Tibial nerve (tissue), 4 donors: ENCODE data around the gene ACRV1. TPM values are rescaled to one million over a fixed set of nuclear protein-coding genes. Genes with fewer than 3 reads are reported as not detected.

Experiments
- DNase-seq, 2 donors: peaks; one replicate each; pipeline ENCODE4 v3.0.0-alpha.2; 2019; ENCODE audit warnings: low spot score in 2 of 2
- H3K27ac ChIP-seq, 4 donors: fragments of 200-600 bp; sonication (generic) in 3 of 4; one replicate each; pipeline ENCODE4 v1.5.1; 2017 to 2019; ENCODE audit warnings: mild to moderate bottlenecking in 1 of 4
- H3K27me3 ChIP-seq, 2 donors: fragments of 200-600 bp; sonication (generic) in 1 of 2; one replicate each; pipeline versions ENCODE4 v1.5.1 to v1.6.0; 2017 to 2019
- H3K36me3 ChIP-seq, 3 donors: fragments of 200-600 bp; sonication (generic); one replicate each; pipeline ENCODE4 v1.5.1; 2018 to 2019
- H3K4me1 ChIP-seq, 4 donors: fragments of 200-600 bp; sonication (generic) in 3 of 4; one replicate each; pipeline ENCODE4 v1.5.1; 2017 to 2019
- H3K4me3 ChIP-seq, 4 donors: fragments of 200-600 bp; sonication (generic) in 3 of 4; one replicate each; pipeline ENCODE4 v1.5.1; 2017 to 2019; ENCODE audit warnings: mild to moderate bottlenecking in 1 of 4, moderate library complexity in 1 of 4
- H3K9me3 ChIP-seq, 4 donors: fragments of 200-600 bp; sonication (generic) in 3 of 4; one replicate each; pipeline ENCODE4 v1.5.1; 2017 to 2019
- EP300 ChIP-seq, 2 donors: sonication (generic); formaldehyde crosslinking; IDR thresholded peaks; one replicate each; pipeline ENCODE4 v1.6.1; 2017; ENCODE audit warnings: antibody characterized with exemption in 2 of 2, mild to moderate bottlenecking in 1 of 2
- POLR2A ChIP-seq, 2 donors: fragments of 450-650 bp; IDR thresholded peaks; one replicate each; pipeline ENCODE4 v1.6.1; 2017; ENCODE audit warnings: antibody characterized with exemption in 2 of 2, mild to moderate bottlenecking in 2 of 2, moderate library complexity in 2 of 2
- WGBS, 2 donors: methylation state at CpG; one replicate each; pipeline ENCODE4 v1.1.5; 2018; 5-methylcytosine and 5-hydroxymethylcytosine counted together
- total RNA-seq, 4 donors: library from RNA; depleted of rRNA; stranded (reverse); fragments of >200 nt; gene quantifications; one replicate each; pipeline ENCODE4 v1.1.0, GENCODE V29; 2016
- TF ChIP-seq, protein P1 (sequence below), 5 experiments: fragments of 200-600 bp in 3 of 5; fragments of 450-650 bp in 2 of 5; sonication (generic) in 3 of 5; IDR thresholded peaks; one replicate each; pipeline ENCODE4 v1.5.1; 2016 to 2019; ENCODE audit warnings: antibody characterized with exemption in 5 of 5, mild to moderate bottlenecking in 3 of 5, moderate library complexity in 2 of 5

The ACRV1 gene
- total RNA-seq, 4 donors from 2014 or later = not detected

DNA sequence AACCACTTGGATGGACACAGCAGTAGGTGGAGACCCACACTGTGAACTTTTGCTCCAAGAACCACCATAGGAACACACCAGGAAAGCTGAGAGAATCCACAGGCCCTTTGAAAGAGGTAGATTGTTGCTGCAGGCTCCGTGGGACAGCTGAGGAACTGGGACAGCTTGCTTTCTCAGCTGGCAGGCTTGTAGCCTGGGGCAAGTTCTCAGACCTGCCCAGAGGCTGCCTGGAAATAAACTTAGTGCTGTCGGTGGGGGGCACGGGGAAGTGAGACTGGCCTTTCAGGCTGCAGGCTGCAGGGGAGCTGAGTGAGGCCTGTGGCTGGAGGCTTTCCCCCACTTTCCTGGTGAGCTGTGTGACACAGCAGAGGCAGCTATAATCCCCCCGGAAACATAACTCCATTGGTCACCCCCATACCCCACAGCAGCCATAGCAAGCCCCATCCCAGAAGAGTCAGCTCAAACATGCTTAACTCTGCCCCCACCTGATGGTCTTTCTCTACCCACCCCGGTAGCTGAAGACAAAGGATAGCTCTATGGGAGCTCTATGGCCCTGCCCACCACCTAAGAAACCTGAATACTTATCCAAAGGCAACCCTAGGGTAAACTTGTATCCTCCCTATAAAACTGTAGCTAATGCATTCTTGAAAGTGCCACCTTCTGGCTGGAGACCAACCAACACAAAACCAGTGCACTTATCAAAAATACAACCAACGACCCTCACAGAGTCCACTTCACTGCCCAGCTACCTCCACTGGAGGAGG is 21.4 kb upstream of the ACRV1 start:
- H3K36me3 ChIP-seq = no peaks in the 10 kb centered on the region
- no peak for DNase-seq
- H3K27ac ChIP-seq = no peak overlapping the region
- no peak overlapping the region for H3K4me3 ChIP-seq
- TF ChIP-seq EP300 (IDR thresholded peaks at IDR 0.05) (no peak), POLR2A (IDR thresholded peaks at IDR 0.05) (no peak)
- TF ChIP-seq, protein P1, sequence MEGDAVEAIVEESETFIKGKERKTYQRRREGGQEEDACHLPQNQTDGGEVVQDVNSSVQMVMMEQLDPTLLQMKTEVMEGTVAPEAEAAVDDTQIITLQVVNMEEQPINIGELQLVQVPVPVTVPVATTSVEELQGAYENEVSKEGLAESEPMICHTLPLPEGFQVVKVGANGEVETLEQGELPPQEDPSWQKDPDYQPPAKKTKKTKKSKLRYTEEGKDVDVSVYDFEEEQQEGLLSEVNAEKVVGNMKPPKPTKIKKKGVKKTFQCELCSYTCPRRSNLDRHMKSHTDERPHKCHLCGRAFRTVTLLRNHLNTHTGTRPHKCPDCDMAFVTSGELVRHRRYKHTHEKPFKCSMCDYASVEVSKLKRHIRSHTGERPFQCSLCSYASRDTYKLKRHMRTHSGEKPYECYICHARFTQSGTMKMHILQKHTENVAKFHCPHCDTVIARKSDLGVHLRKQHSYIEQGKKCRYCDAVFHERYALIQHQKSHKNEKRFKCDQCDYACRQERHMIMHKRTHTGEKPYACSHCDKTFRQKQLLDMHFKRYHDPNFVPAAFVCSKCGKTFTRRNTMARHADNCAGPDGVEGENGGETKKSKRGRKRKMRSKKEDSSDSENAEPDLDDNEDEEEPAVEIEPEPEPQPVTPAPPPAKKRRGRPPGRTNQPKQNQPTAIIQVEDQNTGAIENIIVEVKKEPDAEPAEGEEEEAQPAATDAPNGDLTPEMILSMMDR (IDR thresholded peaks at IDR 0.05) = no peak
- H3K27me3 ChIP-seq = no peaks in the 10 kb centered on the region
- no peaks in the 10 kb centered on the region for H3K4me1 ChIP-seq
- 36 to 40% methylated on average over 6 of the region's 6 CpGs for WGBS, 2 donors
- no peaks in the 10 kb centered on the region for H3K9me3 ChIP-seq

DNA sequence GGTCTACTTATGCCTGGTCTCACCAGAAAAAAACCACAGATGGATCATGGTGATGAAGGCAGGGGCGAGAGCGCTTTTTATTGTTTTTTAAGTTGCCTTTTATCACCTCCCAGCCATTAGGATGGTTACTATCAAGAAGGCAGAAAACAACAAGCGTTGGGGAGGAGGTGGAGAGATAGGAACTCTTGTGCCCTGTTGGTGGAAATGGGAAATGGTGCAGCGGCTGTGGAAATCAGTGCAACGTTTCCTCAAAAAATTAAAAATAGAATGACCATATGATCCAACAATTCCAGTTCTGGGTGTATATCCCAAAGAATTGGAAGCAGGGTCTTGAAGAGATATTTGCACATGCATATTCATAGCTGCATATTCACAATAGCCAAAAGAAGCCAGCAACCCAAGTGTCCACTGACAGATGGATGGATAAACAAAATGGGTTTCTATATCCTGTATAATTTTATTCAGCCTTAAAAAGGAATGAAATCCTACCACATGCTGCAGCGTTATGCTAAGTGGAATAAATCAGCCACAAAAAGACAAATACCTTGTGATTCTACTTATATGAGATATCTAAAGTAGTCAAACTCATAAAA is 20.5 kb upstream of the ACRV1 start:
- no peaks in the 10 kb centered on the region for H3K27me3 ChIP-seq
- DNase-seq = no peak
- no peaks in the 10 kb centered on the region for H3K9me3 ChIP-seq
- no peak overlapping the region for H3K27ac ChIP-seq
- WGBS, 2 donors = 78 to 84% methylated on average over 6 of the region's 6 CpGs
- no peak overlapping the region for H3K4me3 ChIP-seq
- TF ChIP-seq, protein P1 (IDR thresholded peaks at IDR 0.05) = no peak
- TF ChIP-seq EP300 (IDR thresholded peaks at IDR 0.05) = no peak
- no peak for TF ChIP-seq POLR2A (IDR thresholded peaks at IDR 0.05)
- H3K36me3 ChIP-seq = no peaks in the 10 kb centered on the region
- H3K4me1 ChIP-seq = no peaks in the 10 kb centered on the region

DNA sequence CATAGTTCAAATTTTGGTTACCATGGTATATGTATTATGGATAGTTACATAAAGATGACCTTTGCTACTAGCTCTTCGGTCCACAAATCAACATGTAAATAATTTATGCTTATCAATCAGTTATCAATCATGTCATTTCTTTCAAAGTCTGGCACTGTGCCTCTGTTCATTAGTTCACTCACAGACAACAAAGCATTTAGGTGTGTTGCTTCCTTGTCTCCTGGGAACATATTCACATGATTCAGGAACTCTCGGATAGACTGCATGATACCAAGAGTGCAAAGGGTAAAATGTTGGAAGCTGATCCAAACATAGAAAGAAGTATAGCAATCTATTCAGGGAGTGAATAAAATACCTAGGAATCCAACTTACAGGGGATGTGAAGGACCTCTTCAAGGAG is 14.3 kb upstream of the ACRV1 start:
- H3K4me3 ChIP-seq = no peak overlapping the region
- 81% methylated on average over 2 of the region's 2 CpGs for WGBS, 2 donors
- TF ChIP-seq POLR2A (IDR thresholded peaks at IDR 0.05) = no peak
- TF ChIP-seq EP300 (IDR thresholded peaks at IDR 0.05) = no peak
- TF ChIP-seq, protein P1 (IDR thresholded peaks at IDR 0.05) = no peak
- peaks cover 0 to 5% (median 0%) of the 10 kb centered on the region in 4 donors for H3K9me3 ChIP-seq
- DNase-seq = no peak
- no peaks in the 10 kb centered on the region for H3K4me1 ChIP-seq
- no peak overlapping the region for H3K27ac ChIP-seq
- no peaks in the 10 kb centered on the region for H3K36me3 ChIP-seq
- no peaks in the 10 kb centered on the region for H3K27me3 ChIP-seq

DNA sequence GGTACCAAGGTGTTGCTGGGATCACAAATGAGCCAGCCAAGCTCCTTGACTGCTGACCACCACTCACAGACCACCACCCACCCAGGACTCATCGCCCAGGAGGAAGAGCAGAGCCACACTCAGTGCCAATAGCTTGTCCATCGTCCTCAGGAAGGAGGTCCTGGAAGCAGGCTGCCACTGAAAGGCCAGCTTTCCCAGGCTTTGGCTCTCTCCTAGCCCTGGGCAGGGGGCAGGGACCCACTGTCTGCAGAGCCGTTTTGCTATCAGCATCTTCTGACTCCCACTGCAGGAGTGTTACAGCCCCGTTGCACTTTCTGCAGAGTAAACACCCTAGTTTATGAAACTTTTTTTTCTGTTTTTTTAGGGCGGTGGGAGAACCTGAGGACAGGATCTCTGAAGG is 12.2 kb upstream of the ACRV1 start:
- WGBS, 2 donors = 75 to 82% methylated on average over 5 of the region's 5 CpGs
- Histone ChIP-seq H3K36me3 (no peaks in the 10 kb centered on the region), H3K27ac (no peak overlapping the region), H3K4me3 (no peak overlapping the region), H3K27me3 (no peaks in the 10 kb centered on the region), H3K4me1 (no peaks in the 10 kb centered on the region), H3K9me3 (peaks cover 0 to 5% (median 0%) of the 10 kb centered on the region in 4 donors)
- DNase-seq = no peak
- TF ChIP-seq POLR2A (IDR thresholded peaks at IDR 0.05) = no peak
- TF ChIP-seq EP300 (IDR thresholded peaks at IDR 0.05) = no peak
- TF ChIP-seq, protein P1 (IDR thresholded peaks at IDR 0.05) = no peak

DNA sequence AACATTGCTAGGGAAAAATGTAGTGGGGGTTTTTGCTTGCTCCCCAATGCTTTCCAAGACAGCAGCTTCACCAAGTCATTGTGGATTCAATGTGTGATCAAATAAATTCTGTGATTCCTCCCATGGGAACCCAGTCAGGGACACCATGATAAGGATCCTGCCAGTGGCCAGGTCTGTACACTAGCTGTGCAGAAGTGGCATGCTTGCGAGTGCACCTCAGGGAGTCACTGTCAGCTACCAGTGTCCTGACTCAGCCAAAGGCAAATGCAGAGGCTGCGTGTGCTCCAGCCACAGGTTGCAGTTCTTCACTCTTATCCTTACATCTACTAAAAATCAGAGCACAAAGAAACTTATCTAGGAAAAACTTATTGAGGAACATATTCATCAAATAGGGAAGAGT is 9.4 kb upstream of the ACRV1 start:
- Histone ChIP-seq H3K27ac (no peak overlapping the region), H3K4me3 (no peak overlapping the region), H3K9me3 (peaks cover 0 to 7% (median 0%) of the 10 kb centered on the region in 4 donors), H3K36me3 (no peaks in the 10 kb centered on the region), H3K4me1 (no peaks in the 10 kb centered on the region), H3K27me3 (no peaks in the 10 kb centered on the region)
- no peak for DNase-seq
- WGBS, 2 donors = 96 to 100% methylated on average over 2 of the region's 2 CpGs
- TF ChIP-seq EP300 (IDR thresholded peaks at IDR 0.05) = no peak
- TF ChIP-seq, protein P1 (IDR thresholded peaks at IDR 0.05) = no peak
- TF ChIP-seq POLR2A (IDR thresholded peaks at IDR 0.05) = no peak
